NCI-H526 treated with DMSO at 0.1 percent for 48 hours (cell line): ENCODE data around the gene SLC24A4.

Source experiments
- DNase-seq: peaks from one replicate; lab custom pipeline; 2025; lab: John Stamatoyannopoulos, UW

SLC24A4 gene

DNA sequence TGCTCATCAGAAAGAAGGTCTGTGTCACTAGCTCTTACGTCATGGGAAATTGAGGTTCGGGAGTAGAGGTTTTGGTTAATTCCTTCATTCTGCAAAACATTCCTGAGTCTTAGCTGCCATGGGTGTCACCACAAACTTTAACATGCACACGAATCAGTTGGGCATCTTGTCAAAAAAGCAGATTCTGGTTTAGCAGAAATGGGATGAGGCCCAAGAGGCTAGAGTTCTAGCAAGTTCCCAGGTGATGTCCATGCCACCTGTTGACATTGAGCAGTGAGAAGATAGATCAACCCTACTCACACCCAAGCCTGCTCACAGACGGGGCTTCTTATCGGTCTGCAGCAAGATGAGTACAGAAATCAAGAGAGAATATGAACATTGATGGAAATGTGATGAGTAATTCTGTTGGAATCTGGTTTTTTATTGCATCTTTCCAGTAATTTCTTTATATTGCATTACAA, 179.0 kb downstream of the SLC24A4 start:
- no peak for DNase-seq

DNA sequence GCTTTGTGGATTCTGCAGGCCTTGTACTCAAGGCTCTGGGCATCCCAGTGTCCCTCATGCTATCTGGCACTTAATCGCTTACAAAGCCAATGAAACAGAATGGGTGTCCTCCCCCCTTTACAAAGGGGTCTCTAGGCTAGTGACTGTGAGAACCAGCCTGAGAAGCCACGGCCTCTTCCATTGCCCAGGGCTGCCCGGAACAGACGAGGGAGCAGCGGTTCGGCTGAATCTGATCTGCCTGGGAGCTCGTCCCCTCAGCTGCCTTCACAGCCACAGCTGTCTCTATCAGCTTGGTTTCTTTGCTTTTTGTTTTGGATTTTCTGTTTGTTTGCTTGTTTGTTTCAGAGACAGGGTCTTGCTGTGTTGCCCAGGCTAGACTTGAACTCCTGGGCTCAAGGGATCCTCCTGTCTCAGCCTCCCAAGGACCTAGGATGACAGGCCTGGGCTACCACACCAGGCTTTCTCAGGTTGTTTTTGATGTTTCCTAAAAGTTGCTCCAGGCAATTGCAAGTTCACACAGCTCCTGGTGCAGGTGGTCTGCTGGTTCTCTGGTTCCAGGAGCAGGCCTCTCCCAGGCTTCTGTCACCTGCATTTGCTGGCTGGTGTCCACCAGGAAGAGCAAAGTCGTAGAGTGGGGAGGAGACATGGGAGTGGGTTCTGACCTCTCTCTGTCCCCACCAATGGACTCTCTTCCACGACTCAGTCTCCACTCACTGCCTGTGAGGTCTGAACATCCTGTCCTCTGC, 179.7 kb downstream of the SLC24A4 start:
- DNase-seq = no peak

DNA sequence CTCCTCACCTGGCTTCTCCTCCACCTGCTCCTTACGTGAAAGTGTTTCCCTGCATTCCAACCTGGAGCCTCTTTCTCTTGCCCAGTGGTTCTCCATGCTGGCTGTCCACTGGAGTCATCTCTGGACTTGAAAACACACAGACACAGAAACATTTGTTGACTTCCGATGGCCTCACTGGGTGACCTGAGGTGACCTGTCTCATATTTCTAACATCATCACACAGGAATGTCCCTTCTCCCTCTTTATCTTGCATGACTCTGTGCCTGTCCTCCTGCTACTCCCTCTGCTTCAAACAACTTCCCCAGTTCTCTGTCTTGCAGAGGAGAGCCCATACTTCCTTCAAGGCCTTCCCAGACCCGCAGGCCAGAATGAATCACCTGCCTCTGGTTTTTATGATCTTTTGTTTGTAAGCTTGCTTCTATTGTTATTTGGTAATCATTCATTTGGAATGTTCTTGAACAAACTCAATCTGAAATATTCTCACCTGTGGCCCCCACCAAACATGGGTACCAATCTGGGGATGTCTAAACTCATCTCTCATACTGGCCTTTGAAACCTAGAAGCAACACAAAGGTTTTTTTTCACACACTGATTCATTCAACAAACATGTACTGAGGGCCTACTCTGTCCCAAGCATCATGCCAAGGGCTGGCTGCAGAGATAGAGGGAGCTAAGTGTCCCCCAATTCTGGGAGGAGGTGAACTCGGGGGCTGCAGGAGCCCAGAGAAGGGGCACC, 181.0 kb downstream of the SLC24A4 start:
- DNase-seq = no peak

DNA sequence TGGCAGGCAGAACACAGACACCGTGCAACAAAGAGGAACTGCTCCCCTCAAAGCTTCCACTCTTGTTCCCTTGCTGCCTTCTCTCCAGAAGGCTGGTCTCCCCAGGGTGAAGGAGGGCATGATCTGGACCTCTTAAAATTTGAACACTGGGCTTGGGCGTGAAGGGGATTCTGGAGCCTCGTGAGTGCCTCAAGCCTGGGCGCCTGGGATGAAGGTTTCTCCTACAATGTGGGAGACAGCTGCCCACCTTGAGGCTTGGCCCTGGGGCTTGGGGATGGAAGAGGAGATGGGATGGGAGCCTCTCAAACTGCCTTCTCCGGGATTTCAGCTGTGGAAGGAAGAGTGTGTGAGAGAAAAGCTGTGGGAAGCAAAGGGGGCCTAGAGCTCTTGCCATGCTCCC, 182.9 kb downstream of the SLC24A4 start:
- no peak for DNase-seq

DNA sequence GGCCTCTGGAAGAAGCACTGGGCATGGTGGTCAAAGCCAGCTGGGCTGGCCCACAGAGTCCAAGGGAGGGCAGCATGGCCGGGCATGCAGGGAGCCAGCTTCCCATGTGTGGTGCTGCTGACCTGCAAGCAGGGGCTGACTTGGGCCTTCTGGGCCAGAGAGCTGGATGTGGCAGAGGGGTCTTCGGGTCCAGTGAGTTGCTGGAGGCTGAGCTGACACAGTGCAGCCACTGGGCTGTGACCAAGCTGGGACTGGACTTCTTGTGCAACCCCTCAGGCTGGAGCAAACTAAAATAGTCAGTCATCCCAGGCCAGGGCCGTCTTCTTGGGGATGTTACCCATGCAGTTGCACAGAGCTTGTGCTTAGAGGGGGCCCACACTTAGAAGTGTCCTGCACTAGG, 183.3 kb downstream of the SLC24A4 start:
- no peak for DNase-seq

DNA sequence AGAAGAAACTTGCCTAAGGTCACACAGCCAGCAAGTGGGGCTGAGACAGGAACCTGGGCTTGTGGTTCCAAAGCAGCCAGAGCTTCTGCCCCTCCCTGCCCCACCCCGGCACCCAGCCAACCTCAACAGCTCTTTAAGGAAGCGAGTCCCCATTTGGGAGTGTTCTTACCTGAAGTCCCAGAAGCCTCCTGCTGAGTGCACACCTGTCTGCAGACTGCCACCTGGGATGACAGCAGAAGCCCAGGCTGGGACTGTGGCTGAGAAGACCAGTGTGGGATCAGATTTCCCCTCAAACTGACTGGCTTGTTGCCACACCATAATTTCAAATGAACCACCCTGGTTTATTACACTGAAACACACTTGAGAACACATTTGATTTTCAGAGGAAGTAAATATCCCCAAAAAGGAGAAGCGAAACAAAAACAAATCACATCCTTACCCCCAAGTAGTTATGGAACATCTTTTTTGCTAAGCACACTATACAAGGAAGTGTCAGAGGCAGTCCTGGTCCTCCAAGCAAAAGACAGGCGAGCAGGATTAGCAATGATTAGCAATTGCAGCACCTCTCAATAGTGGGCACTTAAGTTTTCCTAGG, 184.3 kb downstream of the SLC24A4 start:
- no peak for DNase-seq

DNA sequence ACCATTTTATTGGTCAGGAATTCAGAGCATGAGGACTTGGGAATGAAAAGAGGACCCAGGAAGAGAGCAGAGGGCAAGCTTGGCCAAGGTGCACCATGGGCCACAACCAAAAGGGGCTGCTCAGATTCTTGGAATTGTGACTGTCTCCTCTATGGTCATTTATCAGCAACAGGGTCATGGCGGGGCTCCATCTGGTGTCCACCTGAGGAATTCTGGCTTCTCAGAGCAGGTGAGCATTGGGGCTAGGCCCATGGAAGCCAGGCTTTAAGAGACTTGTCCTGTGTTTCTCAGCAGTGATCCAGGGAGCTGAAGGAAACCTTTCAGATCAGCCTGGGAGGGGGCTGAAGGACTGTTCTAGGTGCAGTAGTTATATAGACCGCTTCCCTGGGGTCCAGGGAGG, 188.0 kb downstream of the SLC24A4 start:
- no peak for DNase-seq

DNA sequence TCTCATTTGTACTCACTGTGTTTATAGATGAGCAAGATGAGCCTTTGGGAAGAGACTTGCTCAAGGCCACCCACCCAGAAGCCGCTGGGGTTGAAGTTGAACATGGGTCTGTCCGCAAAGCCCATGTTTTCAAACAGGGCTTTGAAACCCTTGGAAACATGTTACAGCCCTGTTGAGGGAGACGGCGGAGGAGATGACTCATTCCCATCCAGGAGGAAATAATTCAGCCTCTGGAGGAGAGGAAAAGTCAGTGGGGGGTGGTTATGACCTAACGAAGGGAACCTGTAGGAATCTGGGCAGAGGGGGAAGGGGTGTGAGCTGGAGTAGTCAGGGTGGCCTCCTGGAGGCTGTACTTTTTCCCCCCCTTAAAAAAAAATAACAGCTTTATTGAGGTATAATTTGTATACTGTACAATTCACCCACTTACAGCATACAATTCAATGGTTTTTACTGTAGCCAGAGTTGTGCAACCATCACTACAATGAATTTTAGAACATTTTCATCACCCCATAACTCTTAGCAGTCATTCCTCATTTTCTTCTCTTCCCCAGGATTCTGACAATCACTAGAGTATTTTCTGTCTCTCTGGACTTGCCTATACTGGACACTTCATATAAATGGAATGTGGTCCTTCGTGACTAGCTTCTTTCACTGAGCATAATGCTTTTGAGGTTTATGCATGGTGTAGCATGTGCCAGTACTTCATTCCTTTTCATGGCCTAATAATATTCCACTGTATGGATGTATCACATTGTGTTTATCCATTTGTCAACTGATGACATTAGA, 188.7 kb downstream of the SLC24A4 start:
- no peak for DNase-seq

DNA sequence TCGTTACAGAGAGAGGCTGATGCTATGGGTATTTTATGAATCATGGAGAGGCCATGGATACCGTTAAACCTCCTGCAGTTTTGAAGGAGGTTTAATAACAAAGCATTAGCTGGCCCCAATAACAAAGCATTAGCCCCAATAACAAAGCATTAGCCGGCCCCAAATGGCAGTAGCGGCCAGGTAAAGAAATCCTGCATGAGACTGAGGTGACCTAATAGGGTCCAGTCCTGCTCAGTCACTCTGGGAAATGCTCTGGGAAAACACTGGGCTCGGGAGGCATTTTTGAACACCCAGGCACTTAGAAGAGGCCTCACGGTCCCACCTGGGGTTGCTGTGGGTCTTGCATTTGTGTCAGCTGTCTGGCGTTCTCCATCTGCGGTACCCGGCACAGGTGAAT, 189.8 kb downstream of the SLC24A4 start:
- DNase-seq = no peak

DNA sequence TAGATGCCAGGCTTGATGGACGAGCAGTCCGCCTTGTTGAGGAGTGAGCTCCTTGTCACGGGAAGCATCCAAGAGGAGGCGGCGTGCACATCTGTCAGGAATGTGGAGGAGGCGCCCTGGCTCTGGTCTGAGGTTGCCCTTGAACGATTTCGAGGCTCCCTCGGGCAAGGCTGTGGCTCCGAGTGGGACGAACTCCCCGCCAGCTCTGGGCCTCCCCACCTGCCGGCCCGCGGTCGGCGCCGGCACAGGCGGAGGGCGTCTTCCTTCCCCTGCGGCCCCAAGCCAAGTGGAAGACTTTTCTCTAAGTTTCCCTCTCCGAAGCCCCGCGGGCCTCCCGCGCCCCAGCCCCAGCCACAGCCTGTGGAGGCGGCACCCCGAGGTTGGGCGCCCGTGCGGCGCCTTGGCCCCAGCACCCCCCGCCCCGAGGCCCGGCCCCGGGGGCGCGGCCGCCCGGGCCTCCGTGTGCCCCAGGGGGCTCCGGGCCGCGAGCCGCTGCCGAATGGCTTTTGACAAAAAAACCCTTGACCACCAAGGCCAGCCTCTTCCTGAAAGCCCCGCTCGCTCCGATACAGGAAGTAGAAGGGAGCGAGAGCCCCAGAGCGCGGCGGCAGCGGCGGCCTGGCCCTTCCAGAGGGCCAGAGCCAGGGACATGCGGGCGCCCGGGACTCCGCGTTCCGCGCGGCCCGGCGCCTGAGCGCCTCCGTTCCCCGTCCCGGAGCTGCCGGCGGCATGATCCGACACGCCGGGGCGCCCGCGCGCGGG, 190.4 kb downstream of the SLC24A4 start, which contains the start of gene RIN3:
TSS of gene RIN3 (plus strand) at position 578 of the 762 bp plus-strand sequence. CDS start at position 730, 152 bp downstream.
- DNase-seq = no peak

DNA sequence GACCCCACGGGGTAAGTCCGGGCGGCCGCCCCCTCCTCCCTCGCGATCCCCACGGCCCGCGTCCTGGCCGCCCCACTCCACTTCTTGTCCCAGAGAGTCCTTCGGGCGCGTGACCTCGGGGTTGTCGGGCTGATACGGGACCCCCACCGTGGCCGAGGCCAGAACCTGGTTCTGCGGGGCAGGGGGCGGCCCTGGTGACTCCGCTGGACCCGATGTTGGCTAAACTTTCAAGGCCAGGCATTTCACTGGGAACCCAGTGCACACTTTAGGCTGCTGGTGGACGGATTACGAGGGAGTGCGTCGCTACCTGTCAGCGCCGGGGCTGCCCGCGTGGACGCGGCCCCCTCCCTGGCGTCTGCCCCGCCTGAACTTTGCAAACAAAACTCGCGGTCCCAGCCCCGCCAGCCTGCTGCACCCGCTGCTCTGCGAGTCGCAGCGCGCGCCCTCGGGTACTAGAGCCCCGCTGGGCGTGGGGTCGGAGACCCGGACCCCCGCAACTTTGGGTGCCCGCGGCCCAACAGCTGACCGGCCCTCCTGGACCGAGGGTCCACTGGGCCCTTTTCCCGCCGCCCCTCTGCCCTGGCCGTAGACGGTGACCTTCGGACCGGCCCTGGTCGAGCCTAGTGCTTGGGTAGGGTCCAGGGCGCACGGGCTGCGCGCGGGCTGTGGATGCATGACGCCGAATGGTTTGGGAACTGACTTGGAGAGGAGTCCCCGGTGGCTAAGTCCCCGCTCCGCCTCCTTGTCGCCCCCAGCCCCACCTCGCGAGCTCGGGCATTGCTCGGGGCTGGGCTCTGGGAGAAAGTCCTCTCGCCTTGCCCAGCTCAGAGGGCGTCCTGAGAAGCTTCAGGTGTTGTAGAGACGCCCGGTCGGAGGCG, 191.2 kb downstream of the SLC24A4 start:
- no peak for DNase-seq

DNA sequence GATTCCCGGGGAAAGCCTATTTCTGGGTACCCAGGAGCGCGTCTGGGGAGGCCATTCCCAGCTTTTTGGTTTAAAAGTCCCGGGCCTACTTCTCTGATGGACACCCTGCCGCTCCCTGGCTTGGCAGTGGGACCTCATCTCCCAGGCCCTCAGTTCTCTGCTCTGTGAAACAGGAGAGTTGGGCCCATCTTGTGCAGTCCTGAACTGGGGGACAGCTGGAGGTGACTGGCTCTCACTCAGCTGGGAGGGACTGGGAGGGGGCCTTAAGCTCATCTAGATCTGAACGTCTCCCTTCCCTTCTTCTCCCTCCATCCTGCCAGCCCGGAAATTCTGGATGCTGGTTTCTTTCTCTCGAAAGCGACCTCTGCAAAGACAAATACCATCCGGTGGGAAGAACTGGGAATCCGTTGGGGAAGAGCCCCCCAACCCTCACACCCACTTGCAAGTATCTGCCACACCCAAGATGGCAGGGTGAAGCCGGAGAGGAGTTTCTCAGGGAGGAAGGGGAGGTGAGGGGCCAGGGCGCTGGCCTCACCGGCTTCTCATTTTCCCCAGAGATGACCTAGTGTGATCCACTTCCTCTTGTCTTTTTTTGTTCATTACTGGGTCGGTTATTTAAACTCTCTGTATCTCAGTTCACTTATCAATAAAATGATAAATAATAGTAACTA, 192.0 kb downstream of the SLC24A4 start:
- no peak for DNase-seq

DNA sequence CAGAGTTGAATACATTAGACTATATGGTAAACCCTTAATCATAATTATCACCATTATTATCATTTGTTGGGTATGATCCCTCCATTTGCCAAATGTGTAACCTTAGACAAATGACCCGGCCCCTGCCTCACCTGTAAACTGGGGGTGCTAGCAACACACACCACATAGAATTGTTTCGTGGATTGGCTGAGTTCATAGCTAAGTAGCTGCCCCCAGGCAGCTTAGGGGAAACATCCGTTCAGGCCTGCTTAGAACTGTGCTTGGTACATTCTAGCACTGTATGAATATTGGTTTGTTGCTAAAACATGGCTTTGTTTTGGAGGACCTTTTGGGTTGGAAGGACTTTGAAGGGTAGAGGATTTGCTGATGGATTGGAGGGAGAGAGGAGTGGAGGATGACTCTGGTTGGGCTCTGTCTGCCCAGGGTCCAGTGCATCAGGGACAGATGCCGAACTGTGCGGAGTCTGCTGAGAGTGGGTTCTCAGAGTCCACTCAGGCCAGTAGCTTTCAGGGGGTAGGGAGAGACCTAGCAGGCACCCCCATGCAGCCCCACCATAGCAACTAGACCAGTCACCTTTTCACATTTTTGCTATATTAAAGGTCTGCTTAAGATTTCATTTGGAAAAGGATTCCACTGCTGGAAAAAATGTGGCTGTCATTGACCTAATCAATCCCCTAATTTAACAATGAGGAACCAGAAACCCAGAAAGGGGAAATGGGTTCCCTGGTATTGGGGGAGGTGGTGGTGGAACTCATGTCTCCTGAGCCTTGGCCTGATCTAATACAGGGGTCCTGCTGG, 192.8 kb downstream of the SLC24A4 start:
- no peak for DNase-seq

DNA sequence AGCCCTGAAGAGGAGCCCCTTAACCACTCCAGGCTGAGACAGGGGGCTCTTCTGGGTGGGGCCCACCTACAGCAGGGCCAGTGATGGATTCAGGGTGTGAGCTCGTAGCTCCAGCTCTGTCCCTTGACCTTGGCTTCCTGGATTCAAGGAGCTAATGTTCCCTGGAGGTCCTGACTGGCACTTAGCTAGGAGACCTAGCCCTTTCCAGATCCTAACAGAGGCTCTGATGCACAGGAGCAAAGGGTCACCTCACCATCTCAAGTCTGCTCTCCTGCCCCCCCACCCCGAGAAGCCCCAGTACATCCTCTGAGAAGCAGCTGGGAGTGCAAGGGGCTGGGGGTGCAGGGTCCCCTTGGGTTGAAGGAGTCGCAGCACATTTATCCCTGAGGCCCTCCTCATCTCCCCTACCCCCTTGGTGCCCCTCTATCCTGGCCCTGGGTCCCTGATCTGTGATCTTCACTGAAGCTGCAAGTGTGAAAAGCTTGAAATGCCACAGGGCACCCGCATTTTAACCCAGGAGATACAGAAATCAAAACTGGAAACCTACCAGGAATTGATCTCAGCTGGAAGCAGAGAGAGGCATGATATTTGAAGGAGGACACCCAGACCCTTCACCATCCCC, 193.5 kb downstream of the SLC24A4 start:
- DNase-seq = no peak

DNA sequence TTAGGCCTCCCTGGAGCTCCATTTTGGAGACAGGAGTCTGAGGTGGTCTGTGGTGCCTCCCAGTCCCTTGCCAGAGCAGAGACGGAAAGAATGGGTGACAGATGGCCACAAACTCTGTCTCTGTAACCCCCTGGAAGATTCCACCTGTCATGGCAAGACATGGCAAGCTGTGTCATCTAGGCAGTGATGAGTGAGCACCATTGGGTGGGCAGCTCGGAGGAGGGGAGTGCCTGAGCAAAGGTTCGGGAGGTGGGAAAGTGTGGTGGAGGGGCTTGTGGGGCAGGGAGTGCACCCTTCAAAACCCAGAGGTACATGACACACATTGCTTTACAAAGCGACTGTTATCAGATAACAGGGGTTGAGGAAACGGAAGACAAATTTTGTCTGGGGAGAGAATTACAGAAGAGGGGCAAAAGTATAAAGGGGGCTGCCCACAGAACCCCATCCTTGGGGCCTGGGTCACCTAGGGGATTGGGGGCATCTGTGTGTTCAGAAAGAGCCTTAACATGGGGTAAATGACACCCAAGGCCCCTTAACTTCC, 194.1 kb downstream of the SLC24A4 start:
- no peak for DNase-seq

DNA sequence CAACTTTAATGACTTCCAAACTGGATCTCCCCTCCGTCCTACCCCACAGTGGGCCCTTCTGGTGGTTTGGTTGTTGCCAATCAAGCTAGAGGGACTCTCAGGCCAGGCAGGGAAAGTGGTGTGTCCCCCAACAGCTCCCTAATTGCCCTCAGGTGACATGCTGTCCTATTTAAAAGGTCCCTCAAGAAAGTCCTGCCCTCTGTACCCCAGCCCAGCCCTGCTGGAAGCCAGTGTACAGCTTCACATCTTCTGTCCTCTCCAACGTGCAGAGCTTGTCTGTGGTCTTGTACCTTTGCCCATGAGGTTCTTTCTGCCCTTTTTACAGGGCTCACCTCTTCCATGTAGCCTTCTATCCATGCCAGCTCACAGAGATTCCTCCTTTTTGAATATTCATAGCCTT, 194.8 kb downstream of the SLC24A4 start:
- no peak for DNase-seq

DNA sequence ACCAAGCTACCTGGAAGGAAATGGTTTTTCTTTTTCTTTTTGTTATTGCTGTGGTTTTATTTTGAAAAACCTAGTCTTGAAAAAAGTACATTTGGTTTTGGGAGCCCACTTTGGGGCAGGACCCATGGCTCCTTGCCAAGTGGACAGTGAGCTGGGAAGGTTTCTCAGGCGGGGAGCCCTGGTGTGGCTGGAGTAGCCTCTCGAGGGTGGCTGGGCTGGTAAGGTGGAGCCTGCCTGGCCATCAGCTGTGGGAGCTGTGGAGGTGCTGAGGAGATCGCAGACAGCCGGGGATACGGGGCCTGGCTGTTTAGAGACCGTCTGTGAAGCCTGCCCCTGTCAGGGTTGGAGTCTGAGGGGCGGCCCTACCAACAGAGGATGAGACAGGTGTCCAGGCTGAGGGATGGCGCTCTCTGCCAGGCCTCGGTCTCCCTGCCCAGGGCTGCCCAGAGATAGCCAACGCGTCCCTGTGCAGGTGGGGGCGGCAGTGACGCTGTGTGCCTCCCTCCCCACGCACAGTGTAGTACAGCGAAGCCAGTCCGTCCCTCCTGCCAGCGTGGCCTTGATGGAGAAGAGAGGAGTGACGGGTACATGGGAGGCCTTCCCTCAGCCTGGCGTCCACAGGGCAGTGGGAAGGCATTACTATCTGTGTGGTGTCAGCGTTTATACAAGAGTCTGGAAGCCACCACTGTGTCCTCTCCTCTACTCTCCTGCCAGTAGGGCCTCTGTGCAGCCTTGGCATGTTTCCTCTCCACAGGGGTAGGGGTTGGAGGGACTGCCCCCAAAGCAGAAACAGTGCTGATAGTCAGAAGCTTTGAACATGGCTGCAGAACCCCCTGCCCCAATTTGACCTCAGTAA, 196.5 kb downstream of the SLC24A4 start:
- DNase-seq = no peak
